H1 (cell line): ENCODE data around the gene BRIP1. TPM values are rescaled to one million over a fixed set of nuclear protein-coding genes. Genes with fewer than 3 reads are reported as not detected.

Source experiments
- CTCF ChIA-PET: fragments of 300-600 bp; sonication (Branson Sonifier 250); formaldehyde crosslinking; loops from one replicate; lab custom pipeline; 2021; ENCODE audit not compliant: partially characterized antibody; lab: Charles Lee
- POLR2A ChIA-PET: fragments of 300-600 bp; sonication (Branson Sonifier 250); formaldehyde crosslinking; loops from one replicate; lab custom pipeline; 2021; ENCODE audit warnings: inconsistent platforms; ENCODE audit not compliant: partially characterized antibody; lab: Charles Lee
- DNase-seq, 2 experiments: peaks; one replicate each; pipeline versions ENCODE4 v3.0.0 to v3.0.0-alpha.2; 2010 to 2022; ENCODE audit warnings: low spot score in 2 of 2, low read depth in 1 of 2, mixed read lengths in 1 of 2
- FAIRE-seq: peaks from 2 replicates; lab custom pipeline; 2011; peaks lifted over from hg19 to GRCh38; lab: Jason Lieb, UNC
- H2AFZ ChIP-seq: 2 replicates; pipeline ENCODE4 v1.8.1; 2012; ENCODE audit warnings: low read length, inconsistent platforms
- H2AK5ac ChIP-seq: 2 replicates; pipeline ENCODE4 v1.6.1; 2013; ENCODE audit warnings: low read depth, low read length
- H2BK120ac ChIP-seq: replicated peaks from 2 replicates; pipeline ENCODE3; 2013; ENCODE audit warnings: low read depth, low read length, inconsistent platforms
- H2BK12ac ChIP-seq: 2 replicates; pipeline ENCODE4 v1.6.1; 2013; ENCODE audit warnings: low read depth, low read length
- H2BK15ac ChIP-seq: 2 replicates; pipeline ENCODE4 v1.6.1; 2013; ENCODE audit warnings: low read length
- H2BK20ac ChIP-seq: 2 replicates; pipeline ENCODE4 v1.6.1; 2013; ENCODE audit warnings: low read length
- H2BK5ac ChIP-seq: 2 replicates; pipeline ENCODE4 v1.6.1; 2013; ENCODE audit warnings: low read depth, low read length
- H3K14ac ChIP-seq: 2 replicates; pipeline ENCODE4 v1.6.1; 2013; ENCODE audit warnings: inconsistent platforms; ENCODE audit not compliant: insufficient read length
- H3K18ac ChIP-seq: 2 replicates; pipeline ENCODE4 v1.6.1; 2013; ENCODE audit warnings: low read length; ENCODE audit errors: extremely low read depth
- H3K23ac ChIP-seq: 2 replicates; pipeline ENCODE4 v1.6.1; 2013; ENCODE audit warnings: inconsistent platforms; ENCODE audit not compliant: insufficient read length
- H3K23me2 ChIP-seq: 2 replicates; pipeline ENCODE4 v1.6.1; 2013; ENCODE audit warnings: low read depth, low read length
- H3K27ac ChIP-seq: 2 replicates; pipeline ENCODE4 v1.6.1; 2011; ENCODE audit warnings: low read depth, low read length, inconsistent platforms
- H3K27me3 ChIP-seq, 4 experiments: replicated peaks in 1 of 4; 1 replicate in 1 of 4; 2 replicates in 3 of 4; pipeline versions ENCODE4 v1.6.1 to v1.8.1; 2011 to 2013; ENCODE audit warnings: low read length in 3 of 4, mild to moderate bottlenecking in 3 of 4, inconsistent platforms in 2 of 4, mixed read lengths in 2 of 4, moderate library complexity in 1 of 4; ENCODE audit not compliant: control insufficient read depth in 3 of 4, insufficient read depth in 3 of 4; ENCODE audit errors: extremely low read depth in 1 of 4
- H3K36me3 ChIP-seq, 4 experiments: 2 replicates each; pipeline versions ENCODE4 v1.6.1 to v1.8.1; 2011 to 2013; ENCODE audit warnings: mild to moderate bottlenecking in 4 of 4, low read length in 3 of 4, moderate library complexity in 2 of 4, control low read depth in 1 of 4, inconsistent platforms in 1 of 4; ENCODE audit not compliant: insufficient read depth in 4 of 4, control insufficient read depth in 2 of 4
- H3K4ac ChIP-seq: replicated peaks from 2 replicates; pipeline ENCODE3; 2013; ENCODE audit warnings: low read length, low read depth, mixed read lengths, inconsistent platforms; ENCODE audit not compliant: insufficient read length
- H3K4me1 ChIP-seq, 4 experiments: replicated peaks in 1 of 4; 1 replicate in 1 of 4; 2 replicates in 3 of 4; pipeline versions ENCODE4 v1.6.1 to v1.8.1; 2011 to 2013; ENCODE audit warnings: low read length in 3 of 4, inconsistent platforms in 2 of 4, mixed read lengths in 1 of 4; ENCODE audit not compliant: insufficient read depth in 4 of 4, control insufficient read depth in 3 of 4
- H3K4me2 ChIP-seq, 2 experiments: 2 replicates each; pipeline versions ENCODE4 v1.6.1 to v1.8.1; 2011 to 2013; ENCODE audit warnings: low read depth in 2 of 2, low read length in 2 of 2, control low read depth in 1 of 2, inconsistent platforms in 1 of 2, mild to moderate bottlenecking in 1 of 2; ENCODE audit not compliant: insufficient read depth in 1 of 2
- H3K4me3 ChIP-seq, 4 experiments: fragments of 200-600, 300-600 bp in 1 of 4; sonication (generic), shearing (Covaris generic), sonication (Bioruptor Twin) in 1 of 4; 2 replicates each; pipeline versions ENCODE4 v1.5.1 to v1.8.1; 2011 to 2016; ENCODE audit warnings: low read length in 4 of 4, low read depth in 3 of 4, control low read depth in 2 of 4, inconsistent platforms in 2 of 4, mild to moderate bottlenecking in 2 of 4, mixed read lengths in 1 of 4, moderate library complexity in 1 of 4; ENCODE audit not compliant: insufficient read depth in 2 of 4; ENCODE audit errors: extremely low read depth in 1 of 4
- H3K56ac ChIP-seq: replicated peaks from 2 replicates; pipeline ENCODE3; 2013; ENCODE audit warnings: low read depth, mild to moderate bottlenecking, mixed read lengths, low read length, inconsistent platforms; ENCODE audit not compliant: insufficient read length
- H3K79me1 ChIP-seq: 2 replicates; pipeline ENCODE4 v1.6.1; 2013; ENCODE audit warnings: low read depth, low read length, control low read depth
- H3K79me2 ChIP-seq, 2 experiments: 2 replicates each; pipeline versions ENCODE4 v1.6.1 to v1.8.1; 2012 to 2013; ENCODE audit warnings: low read length in 2 of 2, mild to moderate bottlenecking in 2 of 2, inconsistent platforms in 1 of 2; ENCODE audit not compliant: insufficient read depth in 2 of 2, control insufficient read depth in 1 of 2
- H3K9ac ChIP-seq, 4 experiments: replicated peaks in 1 of 4; 1 replicate in 1 of 4; 2 replicates in 3 of 4; pipeline versions ENCODE4 v1.6.1 to v1.8.1; 2011 to 2013; ENCODE audit warnings: low read depth in 3 of 4, low read length in 3 of 4, control low read depth in 2 of 4, mild to moderate bottlenecking in 2 of 4, moderate library complexity in 2 of 4, inconsistent platforms in 1 of 4; ENCODE audit errors: extremely low read depth in 1 of 4
- H3K9me3 ChIP-seq, 2 experiments: 2 replicates each; pipeline versions ENCODE4 v1.6.1 to v1.8.1; 2012 to 2013; ENCODE audit warnings: mild to moderate bottlenecking in 2 of 2, moderate library complexity in 2 of 2, control low read depth in 1 of 2, inconsistent platforms in 1 of 2, low read depth in 1 of 2, low read length in 1 of 2, mixed read lengths in 1 of 2; ENCODE audit not compliant: insufficient read depth in 2 of 2
- H4K20me1 ChIP-seq, 2 experiments: replicated peaks in 1 of 2; 2 replicates each; pipeline versions ENCODE3 to v1.8.1; 2011 to 2013; ENCODE audit warnings: inconsistent platforms in 2 of 2, low read length in 2 of 2, mild to moderate bottlenecking in 1 of 2; ENCODE audit not compliant: insufficient read depth in 2 of 2, control insufficient read depth in 1 of 2
- H4K5ac ChIP-seq: 2 replicates; pipeline ENCODE4 v1.6.1; 2013; ENCODE audit warnings: low read length, low read depth, mixed read lengths, inconsistent platforms; ENCODE audit not compliant: insufficient read length
- H4K8ac ChIP-seq: 2 replicates; pipeline ENCODE4 v1.8.0; 2013; ENCODE audit warnings: mild to moderate bottlenecking, moderate library complexity, low read length, inconsistent platforms; ENCODE audit not compliant: insufficient read depth; ENCODE audit errors: extremely low read depth
- H4K91ac ChIP-seq: replicated peaks from 2 replicates; pipeline ENCODE3; 2013; ENCODE audit warnings: low read length, mixed read lengths, inconsistent platforms; ENCODE audit not compliant: insufficient read length
- EZH2 ChIP-seq: fragments of 200-600 bp; sonication (generic); IDR thresholded peaks from 2 replicates; pipeline ENCODE4 v1.7.1; 2012; ENCODE audit warnings: low read depth, mild to moderate bottlenecking, moderate library complexity, low read length, inconsistent platforms; ENCODE audit not compliant: severe bottlenecking
- MAFK ChIP-seq: IDR thresholded peaks from 2 replicates; pipeline ENCODE4 v1.6.1; 2012; ENCODE audit warnings: low read depth, mild to moderate bottlenecking, improper control_type of control experiment, low read length
- TAF1 ChIP-seq: IDR thresholded peaks from 2 replicates; pipeline ENCODE4 v1.6.1; 2011; ENCODE audit warnings: mild to moderate bottlenecking, low read depth, low read length
- WGBS, 2 experiments: shearing (Covaris generic) in 1 of 2; methylation state at CpG; one replicate each; pipeline versions ENCODE4 v1.1.6 to v1.1.7; 2013 to 2015; ENCODE audit warnings: low lambda C conversion rate in 2 of 2, mixed read lengths in 2 of 2, inconsistent platforms in 1 of 2, low coverage in 1 of 2, missing lambda C conversion rate in 1 of 2; ENCODE audit not compliant: insufficient replicate concordance in 2 of 2, insufficient coverage in 1 of 2, insufficient read length in 1 of 2; ENCODE audit errors: extremely low coverage in 1 of 2, missing lambda C conversion rate in 1 of 2; 5-methylcytosine and 5-hydroxymethylcytosine counted together
- polyA plus RNA-seq, 7 experiments: library from polyadenylated mRNA; depleted of rRNA in 3 of 7; stranded (reverse) in 5 of 7; unstranded in 2 of 7; fragments of >200 nt in 5 of 7; fragments of 200-250 nt in 2 of 7; gene quantifications; 1 replicate in 5 of 7; 2 replicates in 1 of 7; 4 replicates in 1 of 7; pipeline versions ENCODE4 v1.2.1 to v1.2.3, GENCODE V29; 2011 to 2013; ENCODE audit warnings: missing spikeins in 2 of 7, mixed read lengths in 2 of 7
- total RNA-seq: library from RNA; stranded (reverse); fragmentation: NEBNext Ultra II Directional; extraction: Animal tissue kit (Norgen Biotek cat#: 25700); gene quantifications from 2 replicates; pipeline ENCODE4 v1.2.1, GENCODE V29; 2021

Gene BRIP1
- total and polyA plus RNA-seq, 2 of the 8 experiments (the other 6 are each of a cell fraction or from before 2014, with no cell fraction given), result 5.8 to 19.2 TPM

GRCh38 chr17:61848247-61848646, 15.1 kb downstream of the BRIP1 start:
- Histone ChIP-seq H2AFZ (no peak overlapping the region), H3K4ac (no peak overlapping the region), H4K91ac (no peak overlapping the region), H3K4me3 (no peak overlapping the region), H3K4me2 (no peak overlapping the region), H3K27ac (no peak overlapping the region), H2BK5ac (no peak overlapping the region), H4K5ac (no peak overlapping the region), H3K23ac (no peak overlapping the region), H2BK12ac (no peak overlapping the region), H4K20me1 (peaks cover 0 to 1% of the 10 kb centered on the region in 2 experiments), H3K27me3 (no peaks in the 10 kb centered on the region), H2AK5ac (no peak overlapping the region), H3K18ac (no peak overlapping the region), H2BK15ac (no peak overlapping the region), H3K9me3 (no peaks in the 10 kb centered on the region), H3K23me2 (no peaks in the 10 kb centered on the region), H4K8ac (no peak overlapping the region), H3K4me1 (no peaks in the 10 kb centered on the region), H3K79me1 (no peaks in the 10 kb centered on the region), H3K79me2 (no peaks in the 10 kb centered on the region), H2BK120ac (no peak overlapping the region), H3K9ac (no peak overlapping the region), H3K14ac (no peak overlapping the region), H3K36me3 (peaks cover 3 to 47% (median 15%) of the 10 kb centered on the region in 4 experiments; a peak in 7 of 8 replicates), H3K56ac (no peak overlapping the region), H2BK20ac (no peak overlapping the region)
- DNase-seq (no peak), FAIRE-seq (no peak)
- CTCF ChIA-PET, result no interaction called here
- POLR2A ChIA-PET, result interaction anchor here (1.4 kb wide), 1 partner anchor 15 kb away, joined by 3 read pairs; the partner anchor contains the start of gene BRIP1
- 93% methylated on average over 2 of the region's 2 CpGs; no CpG with 5 or more reads in 1 of the 2 experiments for WGBS, 2 experiments
- no peak for TF ChIP-seq EZH2
- no peak for TF ChIP-seq TAF1
- TF ChIP-seq MAFK, result no peak
